Glomerular visceral epithelial cell (primary cell): Measurements from ENCODE around the gene C2CD4D.
"Not testable (repeated sequence)": the region's sequence is repeated elsewhere in the genome, so short reads cannot be mapped to it uniquely, and the experiment has no call there.

Experiments
- DNase-seq: peaks from one replicate; pipeline ENCODE4 v3.0.0-alpha.2; 2016; ENCODE audit errors: extremely low spot score

C2CD4D gene

DNA sequence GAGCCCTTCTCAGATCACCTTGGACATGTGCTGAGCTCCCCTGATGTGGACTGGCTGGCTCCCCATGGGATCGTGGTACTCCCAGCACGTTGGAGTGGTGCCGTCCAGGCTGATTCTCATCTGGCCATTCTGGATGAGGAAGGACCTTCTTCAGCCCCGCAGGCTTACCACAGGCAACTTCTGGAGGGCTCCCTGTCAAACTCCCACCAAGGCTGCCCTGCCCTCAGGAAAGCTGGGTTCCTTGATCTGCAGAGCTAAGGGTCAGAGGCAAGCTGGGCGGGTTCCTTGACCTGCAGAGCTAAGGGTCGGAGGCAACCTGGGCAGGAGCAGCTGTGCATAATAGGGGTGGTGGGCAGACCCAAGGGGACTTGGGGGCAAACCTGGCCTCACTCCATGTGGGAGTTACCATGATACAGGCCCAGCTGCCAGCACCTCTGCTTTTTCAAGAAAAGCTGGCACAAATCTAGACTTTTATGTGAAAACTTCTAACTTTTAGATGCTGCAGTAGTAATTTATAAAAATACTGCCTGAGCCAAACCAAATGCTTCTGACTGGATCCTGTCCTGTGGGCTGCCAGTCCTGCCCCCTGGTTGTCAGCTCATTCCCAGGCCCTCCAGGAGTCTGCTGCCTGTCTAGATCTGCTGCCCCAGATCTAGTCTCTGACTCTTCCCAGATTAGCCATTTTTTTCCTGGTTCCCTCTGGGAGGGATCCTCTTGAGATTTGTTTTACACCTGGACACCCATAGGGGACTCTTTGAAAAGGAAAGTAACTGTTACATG is 19.5 kb upstream of the C2CD4D start:
- no peak for DNase-seq

DNA sequence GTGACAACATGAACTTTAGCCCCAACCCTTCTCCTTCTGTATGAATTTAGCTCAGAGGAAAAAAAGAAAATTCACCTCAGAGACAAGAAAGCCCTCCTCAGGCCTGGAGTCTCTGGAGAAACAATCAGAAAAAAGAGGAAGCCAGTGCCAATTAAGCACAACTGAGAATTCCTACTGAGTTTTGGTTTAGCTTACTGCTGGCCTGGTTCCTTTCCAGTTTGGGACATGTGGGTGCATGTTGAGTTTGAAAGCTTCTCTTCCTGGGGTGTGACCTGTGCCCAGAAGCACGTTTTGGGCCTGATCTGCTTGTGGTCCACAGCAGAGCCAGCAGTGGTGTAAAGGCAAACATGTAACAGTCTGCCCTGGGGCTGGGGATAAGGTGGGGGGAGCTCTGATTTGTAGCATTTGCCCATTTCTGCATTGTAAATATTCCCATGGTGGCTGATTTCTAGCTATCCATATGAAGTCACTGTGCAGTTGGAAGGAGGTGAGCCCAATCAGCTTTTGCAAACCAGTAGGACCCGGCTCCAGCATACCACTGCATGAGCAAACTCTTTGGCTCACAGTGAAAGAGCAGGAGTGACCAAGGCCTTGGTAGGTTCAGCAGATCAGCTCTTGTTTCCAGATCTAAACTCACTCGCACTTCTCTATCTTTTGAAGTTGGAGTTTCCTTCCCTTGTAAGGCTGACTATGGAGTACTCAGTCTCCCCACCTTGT is 18.6 kb upstream of the C2CD4D start:
- DNase-seq, result no peak

DNA sequence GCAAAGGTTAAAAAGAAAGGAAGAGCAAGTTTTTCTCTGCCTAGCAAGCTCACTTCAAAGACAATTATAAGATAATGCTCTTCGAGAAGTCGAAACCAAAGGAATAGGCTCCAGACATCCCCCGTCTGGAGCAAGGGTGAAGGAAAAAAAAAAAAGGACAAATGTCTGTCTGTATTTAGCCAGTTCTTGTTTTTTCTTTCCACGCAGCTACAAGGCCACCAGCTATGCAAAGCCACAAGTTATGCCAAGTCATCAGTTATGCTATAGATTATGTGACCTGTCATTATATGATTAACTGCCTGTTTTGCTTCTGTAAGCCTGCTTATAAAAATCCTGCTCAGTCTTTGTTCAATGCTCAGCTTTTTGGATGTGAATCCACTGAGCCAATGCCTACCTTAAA is 16.3 kb upstream of the C2CD4D start:
- no peak for DNase-seq

DNA sequence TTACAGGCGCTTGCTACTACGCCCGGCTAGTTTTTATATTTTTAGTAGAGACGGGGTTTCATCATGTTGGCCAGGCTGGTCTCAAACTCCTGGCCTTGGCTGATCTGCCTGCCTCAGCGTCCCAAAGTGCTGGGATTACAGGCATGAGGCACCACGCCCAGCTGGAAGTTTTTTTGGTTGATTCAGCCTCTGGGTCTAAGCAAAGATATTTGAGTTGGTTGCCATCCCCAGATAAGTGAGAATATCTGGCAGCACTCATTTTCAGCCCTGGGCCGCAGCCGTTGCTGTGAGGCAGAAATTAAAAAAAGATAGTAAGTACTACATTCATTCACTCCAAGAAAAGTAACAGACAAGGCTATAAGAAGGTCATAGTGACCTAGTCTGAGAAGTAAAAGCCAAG is 15.9 kb upstream of the C2CD4D start:
- not testable (repeated sequence) for DNase-seq

DNA sequence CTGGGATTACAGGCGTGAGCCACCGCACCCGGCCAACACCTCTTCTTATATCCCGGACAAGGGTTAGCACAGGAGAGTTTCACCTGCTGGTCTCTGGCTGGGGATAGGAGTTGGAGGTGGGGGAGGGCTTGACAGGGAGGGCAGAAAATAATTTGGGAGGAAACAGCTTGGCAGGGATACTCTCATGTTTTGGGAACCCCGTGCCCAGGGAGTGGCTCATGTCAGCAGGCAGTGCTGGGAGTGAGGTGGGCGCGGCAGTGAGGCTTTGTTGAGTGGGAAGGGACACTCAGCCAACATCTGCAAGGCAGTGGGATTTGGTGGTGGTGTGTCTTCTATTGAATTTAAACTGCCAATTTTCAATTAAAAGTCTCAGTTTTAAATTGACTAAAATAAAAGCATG is 15.0 kb upstream of the C2CD4D start:
- no peak for DNase-seq

DNA sequence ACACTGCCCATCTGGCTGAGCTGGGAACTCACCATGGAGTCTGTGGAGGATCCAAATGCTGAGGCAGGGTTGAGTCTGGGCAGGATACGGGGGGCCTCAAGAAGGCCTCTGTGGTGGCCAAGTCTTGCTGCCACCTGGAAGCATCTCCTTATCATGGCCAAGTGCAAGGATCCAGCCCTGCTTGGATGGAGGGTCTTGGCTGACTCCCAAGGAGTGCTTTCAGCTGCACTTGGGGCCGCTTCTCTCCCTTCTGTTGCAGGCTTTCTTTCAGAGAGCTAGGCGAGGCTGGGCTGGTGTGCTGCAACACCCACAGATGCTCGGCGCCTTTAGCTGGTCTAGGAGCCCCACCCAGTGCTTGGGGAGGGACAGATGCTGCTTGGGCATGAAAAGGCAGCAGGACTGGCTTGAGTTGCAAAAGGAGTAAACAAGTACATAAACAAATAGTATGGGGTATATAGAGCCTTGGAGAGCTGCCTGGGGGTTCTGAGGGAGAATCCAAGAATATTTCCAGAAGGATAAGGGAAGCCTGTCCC is 13.9 kb upstream of the C2CD4D start, which contains the start of gene THEM5:
TSS of gene THEM5 (minus strand) at position 302 of the 533 bp plus-strand sequence. CDS start at position 155, 147 bp downstream.
- DNase-seq, result no peak

DNA sequence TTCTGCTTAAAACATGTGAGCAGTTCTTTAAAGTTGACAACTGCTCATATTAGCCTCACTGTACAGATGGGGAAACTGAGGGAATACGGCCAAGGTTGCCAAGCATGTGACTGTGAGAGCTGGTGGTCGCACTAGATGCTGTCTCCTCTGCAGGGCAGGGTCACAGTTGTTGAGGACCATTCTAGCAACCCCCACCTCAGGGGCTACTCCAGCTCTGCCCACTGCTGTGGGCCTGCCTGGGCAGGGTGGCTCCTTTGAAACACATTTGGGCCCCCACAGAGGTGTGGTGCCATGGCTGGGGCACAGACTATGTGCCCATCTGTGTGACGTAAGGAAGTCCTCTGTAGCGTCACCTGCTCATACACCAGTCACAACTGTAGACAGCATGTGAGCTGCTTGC is 13.1 kb upstream of the C2CD4D start:
- DNase-seq, result no peak

DNA sequence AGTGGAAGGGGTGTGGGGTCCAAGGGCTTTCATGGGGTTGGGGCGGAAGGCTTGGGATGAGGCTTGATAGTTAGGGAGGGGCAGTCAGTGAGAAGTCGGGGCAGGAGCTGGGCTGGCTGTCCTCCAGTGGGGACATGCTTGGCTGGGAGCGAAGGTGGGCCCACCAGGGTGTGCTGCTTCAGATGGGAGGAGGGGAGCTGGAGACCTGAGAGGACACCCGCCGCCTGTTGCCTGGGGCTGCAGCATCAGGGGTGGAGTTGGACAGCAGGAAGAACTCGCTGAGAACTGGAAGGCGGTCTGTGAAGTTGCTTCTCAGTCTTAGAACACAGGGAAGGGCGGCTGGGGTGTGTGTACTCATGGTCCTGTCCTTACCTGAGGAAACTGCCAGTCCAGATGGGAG is 12.3 kb upstream of the C2CD4D start:
- DNase-seq, result no peak

DNA sequence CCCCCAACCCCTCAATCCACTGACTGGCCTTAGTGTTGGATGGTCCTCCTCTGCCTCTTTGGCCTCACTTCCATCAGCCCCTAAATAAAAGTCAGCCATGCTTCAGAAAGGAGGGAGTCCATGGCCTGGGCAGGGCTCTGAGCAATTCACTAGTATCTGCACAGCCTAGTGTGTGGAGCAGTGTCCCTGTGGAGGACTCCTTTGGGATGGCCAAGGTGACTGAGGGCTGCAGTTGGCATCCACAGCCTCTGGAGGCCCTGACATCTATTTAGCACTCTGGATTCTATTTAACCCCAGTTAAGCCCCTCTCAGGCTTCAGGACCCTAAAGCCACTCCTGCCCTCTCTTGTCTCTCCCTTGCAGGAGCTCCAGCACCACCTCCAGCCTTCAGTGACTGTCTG is 10.3 kb upstream of the C2CD4D start:
- no peak for DNase-seq

DNA sequence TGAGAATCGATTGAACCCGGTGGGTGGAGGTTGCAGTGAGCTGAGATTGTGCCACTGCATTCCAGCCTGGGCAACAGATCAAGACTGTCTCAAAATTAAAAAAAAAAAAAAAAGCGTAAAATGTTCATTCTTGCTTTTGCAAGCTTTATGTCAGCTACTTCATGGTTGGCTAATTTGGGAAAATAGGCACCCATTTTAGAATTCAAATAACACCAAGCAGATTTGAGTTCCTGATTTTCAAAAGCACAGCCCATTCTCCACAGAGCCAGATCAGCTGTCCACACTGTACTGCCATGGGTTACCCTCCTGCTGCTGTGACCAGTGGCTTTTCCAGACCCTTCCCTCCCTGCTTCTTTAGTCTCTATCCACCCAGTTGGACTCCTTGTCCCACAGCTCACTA is 9.5 kb upstream of the C2CD4D start:
- no peak for DNase-seq

DNA sequence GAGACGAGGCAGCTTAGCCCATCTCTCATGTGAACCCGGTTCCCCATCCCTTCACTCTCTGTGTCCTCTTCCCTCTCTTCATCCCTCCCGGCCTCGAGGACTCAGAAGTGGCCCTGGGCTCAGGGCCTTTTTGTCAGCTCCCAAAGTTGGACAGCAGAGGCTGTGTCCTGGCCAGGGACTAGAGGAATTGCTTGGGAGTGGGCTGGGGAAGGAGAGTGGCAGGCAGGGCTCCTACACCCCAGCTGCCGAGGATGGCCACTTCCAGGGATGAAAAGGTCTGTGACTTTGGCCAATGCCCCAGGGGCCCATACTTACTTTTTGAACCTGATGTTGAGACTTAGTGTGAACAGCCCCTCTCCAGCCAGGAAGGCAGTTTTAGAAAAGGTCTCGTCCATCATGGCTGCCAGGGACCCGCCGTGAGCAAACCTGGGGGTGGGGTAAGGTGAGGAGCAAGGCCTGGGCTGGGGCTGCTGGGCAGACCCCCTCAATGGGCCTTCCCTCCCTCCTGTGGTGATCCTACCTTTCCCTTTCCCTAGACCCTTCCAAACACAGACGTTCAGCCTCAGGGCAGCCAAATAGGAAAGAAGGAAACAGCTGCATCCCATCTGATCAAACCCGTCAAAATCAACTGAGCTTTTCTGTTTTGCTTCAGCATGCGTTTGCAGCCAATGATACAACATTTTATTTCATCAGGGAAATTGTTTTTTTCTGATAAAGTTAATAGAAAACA is 8.4 kb upstream of the C2CD4D start:
- DNase-seq, result no peak

DNA sequence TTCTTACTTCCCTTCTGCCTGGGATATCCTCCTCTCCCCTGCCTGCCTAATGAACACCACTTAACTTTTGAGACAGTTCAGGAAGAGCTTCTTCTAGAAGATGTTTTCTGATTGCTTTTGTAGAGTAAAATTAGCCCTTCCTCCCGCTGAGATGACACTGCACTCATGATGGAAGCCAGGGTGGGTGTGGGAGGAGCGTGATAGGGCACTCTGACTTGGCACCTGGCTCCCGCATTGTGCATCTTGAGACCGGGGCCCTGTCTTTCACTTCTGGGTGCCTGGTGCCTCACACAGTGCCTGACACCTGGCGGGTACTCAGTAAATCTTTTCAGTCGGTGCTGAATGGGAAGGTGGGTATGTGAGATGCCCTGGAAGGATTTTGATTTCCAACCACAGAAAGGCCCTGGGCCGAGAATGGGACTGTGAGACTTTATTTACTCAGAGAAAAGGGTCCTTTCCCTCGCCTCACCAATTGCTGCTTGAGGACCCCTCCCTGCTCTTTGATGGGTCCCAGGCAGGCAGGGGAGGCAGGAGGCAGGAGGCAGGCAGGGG is 7.1 kb upstream of the C2CD4D start:
- DNase-seq, result no peak

DNA sequence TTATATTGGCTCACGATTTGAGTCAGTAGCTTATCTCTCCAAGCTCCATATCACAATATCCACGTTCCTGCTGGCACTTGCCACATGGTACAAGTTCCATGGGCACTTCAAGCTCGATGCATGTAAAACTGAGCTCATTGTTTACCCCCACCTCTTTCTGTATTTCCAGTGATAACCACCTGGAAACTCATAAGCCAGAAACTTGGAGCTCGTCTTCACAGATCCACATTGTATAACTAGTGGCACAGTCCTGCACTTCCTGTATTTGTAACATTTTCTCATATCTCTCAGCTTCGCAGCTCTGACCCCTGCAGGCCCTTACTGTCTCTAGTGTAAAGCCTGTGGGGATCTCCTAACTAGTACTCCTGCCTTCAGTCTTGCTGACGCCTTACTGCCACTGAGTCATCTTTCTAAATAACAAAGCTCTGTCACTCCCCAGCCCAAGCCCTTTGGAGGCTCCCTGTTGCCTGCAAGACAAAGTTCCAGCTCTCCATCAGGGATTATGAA is 6.5 kb upstream of the C2CD4D start:
- peak; percentile 48 for DNase-seq

DNA sequence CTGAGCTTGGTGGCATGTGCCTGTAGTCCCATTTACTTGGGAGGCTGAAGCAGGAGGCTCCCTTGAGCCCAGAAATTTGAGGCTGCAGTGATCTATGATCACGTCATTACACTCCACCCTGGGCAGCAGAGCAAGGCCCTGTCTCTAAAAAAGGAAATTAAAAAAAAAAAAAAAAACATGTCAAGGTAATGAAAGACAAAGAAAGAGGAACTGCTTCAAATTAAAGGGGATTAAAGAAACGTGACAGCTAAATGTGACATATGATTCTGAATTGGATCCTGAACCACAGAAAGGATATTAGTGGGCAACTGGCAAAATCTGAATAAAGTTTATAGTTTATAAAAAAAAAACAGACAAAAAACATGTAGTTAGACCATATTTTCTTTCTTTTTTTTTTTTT is 3.8 kb upstream of the C2CD4D start:
- no peak for DNase-seq

DNA sequence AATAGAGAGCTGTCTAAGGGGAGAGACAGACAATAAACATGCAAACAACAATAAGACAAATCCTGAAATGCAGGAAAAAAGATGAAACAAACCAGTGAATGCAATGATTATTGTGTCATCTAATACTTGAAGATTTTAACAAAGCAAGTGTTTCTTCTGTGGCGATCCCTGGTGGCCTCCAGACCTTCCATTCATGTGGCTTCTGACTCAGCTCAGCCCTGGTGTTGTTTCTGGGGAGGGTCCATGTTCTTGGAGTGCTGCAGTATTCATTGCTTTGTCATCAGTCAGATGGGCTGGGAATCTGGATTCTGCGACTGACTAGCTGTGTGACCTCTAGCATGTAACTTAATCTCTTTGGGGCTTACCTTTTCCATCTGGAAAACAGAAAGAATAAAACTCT is 1.5 kb upstream of the C2CD4D start:
- peak; percentile 23 for DNase-seq

DNA sequence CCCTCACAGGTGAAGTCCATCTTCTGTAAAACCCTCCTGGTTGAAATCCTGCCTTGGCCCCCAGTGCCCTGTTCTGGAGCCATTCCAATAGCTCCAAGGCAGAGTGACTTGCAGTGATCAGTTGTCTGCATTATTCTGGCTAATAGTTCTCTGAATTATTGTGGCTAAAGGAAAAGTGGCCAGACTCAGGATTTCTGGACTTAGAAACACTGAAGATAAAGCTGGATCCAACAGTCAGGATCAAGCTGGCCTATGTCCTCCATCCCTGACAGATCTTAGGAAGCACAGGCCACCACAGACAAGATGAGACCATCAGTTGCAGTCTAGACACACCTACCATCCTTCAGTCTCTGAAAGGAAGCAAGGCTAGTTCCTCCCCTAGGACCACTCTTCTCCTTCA is 801 bp upstream of the C2CD4D start:
- no peak for DNase-seq

DNA sequence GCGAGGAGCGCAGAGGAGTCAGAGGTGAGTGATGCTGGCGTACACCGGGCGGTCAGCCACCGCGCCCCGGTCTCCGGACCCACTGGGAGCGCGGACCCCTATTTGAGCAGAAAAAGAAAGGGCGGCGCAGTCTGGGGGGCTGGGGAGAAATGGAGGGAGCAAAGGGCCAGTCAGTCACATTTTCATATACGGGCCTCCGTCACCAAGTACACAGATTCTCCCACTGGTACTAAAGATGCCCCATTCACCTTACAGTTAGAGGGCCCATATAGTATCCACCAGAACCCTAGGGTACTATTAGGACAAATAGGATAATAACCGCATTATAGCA is 573 bp downstream of the C2CD4D start:
- DNase-seq, result no peak

DNA sequence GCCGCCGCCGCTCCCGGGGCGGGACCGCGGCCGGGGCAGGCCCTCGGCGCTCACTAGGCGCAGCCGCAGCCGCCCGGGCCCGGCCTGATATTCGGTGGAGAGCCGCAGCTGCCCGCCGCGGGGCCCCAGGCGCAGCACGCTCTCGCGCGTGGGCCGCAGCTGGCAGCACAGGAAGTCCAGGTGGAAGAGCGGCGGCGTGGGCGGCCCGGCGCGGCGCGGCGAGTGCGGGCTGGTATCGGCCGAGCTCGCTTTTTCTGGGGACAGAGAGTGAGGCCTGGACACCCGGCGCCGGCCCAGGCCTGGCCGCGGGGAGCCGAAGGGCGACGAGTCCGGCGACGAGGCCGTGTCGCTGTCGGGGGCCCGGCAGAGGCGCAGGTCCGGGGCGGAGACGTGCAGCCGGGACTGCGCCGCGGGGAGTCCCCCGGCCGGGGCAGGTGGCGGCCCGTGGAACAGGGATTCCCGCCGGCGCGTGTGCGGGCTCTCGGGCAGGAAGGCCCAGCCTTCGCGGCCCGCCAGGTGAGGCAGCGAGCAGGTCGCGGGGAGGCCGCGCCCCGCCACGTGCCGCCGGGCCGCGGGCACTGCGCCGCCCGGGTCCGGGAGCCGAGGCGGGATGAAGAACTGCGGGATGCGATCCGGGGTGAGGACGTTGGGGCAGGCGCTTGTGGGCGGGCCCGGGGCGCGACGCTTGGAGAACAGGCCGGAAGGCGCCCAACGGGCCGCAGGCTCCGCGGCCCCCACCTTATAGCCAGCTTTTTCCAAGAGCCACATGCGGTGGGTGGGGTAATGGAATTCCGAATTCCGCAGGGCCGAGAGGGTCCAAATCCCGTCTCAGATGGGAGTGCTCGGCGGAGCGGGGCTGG is 1.2 kb downstream of the C2CD4D start:
- no peak for DNase-seq

DNA sequence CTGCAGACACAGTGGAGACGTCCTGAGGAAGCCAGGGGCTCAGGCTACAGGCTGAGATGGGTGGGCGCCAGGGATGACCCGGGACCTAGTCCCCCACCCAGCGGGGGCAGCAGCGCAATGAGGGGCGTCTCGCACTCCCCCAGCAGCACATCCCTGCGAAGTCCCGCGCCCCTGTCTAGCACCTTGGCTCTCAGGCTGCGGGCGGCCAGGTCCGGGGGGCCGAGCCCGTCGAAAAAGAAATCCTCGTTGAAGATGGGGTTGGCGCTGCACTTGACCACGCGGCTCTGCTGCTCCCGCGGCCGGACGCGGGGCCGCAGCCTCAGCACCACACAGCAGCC is 1.8 kb downstream of the C2CD4D start:
- no peak for DNase-seq

DNA sequence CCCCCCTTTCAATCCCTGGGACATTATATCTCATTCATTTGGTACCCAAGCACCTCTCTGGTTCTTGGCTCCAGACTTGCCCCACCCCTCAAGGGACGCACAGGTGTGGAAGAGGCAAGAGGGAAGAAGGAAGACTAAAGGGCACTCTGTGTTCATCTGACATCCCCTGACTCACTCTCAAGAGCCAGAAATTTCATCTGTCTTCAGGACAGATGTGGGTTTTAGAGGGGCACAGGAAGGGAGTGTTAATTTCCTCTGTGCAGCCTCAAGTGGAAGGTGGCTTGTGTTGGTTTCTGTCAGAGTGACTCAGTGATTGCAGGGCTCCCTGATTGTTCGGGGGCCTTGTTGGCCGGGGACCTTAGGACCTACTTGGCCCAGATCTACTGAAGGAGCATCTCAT is 2.4 kb downstream of the C2CD4D start:
- DNase-seq, result no peak

DNA sequence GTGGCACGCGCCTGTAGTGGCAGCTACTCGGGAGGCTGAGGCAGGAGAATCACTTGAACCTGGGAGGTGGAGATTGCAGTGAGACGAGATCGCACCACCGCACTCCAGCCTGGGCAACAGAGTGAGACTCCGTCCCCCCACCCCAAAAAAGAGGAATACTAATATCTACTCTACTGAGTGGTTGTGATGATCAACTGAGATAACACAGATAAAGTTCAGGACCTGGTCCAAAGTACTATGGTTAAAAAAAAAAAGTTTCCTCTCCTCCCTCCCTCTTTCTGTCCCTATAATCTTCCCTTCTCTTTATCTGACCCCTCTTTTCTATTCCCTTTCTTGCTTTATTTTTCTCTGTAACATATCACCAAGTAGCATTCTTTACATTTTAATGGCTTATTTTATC is 4.0 kb downstream of the C2CD4D start:
- DNase-seq, result no peak
